PC-9 (cell line): Measurements from ENCODE around the gene CYTH3.

Experiments used
- EZH2 ChIP-seq: fragments of 200-600 bp; sonication (generic); IDR thresholded peaks from 2 replicates; pipeline ENCODE4 v1.8.0; 2017; ENCODE audit warnings: antibody characterized with exemption, low read depth
- TF ChIP-seq, protein P1 (sequence below): fragments of 200-600 bp; sonication (generic); conservative IDR thresholded peaks from 2 replicates; pipeline ENCODE4 v1.6.1; 2017; ENCODE audit warnings: mixed run types, antibody characterized with exemption, mild to moderate bottlenecking, moderate library complexity

- TF ChIP-seq, protein P1, sequence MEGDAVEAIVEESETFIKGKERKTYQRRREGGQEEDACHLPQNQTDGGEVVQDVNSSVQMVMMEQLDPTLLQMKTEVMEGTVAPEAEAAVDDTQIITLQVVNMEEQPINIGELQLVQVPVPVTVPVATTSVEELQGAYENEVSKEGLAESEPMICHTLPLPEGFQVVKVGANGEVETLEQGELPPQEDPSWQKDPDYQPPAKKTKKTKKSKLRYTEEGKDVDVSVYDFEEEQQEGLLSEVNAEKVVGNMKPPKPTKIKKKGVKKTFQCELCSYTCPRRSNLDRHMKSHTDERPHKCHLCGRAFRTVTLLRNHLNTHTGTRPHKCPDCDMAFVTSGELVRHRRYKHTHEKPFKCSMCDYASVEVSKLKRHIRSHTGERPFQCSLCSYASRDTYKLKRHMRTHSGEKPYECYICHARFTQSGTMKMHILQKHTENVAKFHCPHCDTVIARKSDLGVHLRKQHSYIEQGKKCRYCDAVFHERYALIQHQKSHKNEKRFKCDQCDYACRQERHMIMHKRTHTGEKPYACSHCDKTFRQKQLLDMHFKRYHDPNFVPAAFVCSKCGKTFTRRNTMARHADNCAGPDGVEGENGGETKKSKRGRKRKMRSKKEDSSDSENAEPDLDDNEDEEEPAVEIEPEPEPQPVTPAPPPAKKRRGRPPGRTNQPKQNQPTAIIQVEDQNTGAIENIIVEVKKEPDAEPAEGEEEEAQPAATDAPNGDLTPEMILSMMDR, result no peak
- no peak for TF ChIP-seq EZH2
These were observed 145.3 kb downstream of the CYTH3 start for GRCh38 chr7:6127110-6127490.
